ENCODE results near the gene SDHB.

The SDHB gene

GRCh38 chr1:17017435-17017834 lies 36.4 kb downstream of the SDHB start:
- H3K4me3 ChIP-seq (ENCODE audit: control insufficient read depth, low read depth, low read length) = no peak overlapping the region
- TF ChIP-seq CTCF (IDR thresholded peaks at IDR 0.05; ENCODE audit: control insufficient read depth, insufficient read depth, low read depth, low read length, missing control alignments) = no peak
- no peak for DNase-seq (ENCODE audit: low read depth)

GRCh38 chr1:17016317-17016661 lies 37.5 kb downstream of the SDHB start:
- H3K4me3 ChIP-seq (ENCODE audit: control insufficient read depth, low read depth, low read length) = no peak overlapping the region
- DNase-seq (ENCODE audit: low read depth) = no peak
- TF ChIP-seq CTCF (IDR thresholded peaks at IDR 0.05; ENCODE audit: control insufficient read depth, insufficient read depth, low read depth, low read length, missing control alignments) = no peak

GRCh38 chr1:17014671-17015567 lies 38.9 kb downstream of the SDHB start:
- no peak overlapping the region for H3K4me3 ChIP-seq (ENCODE audit: control insufficient read depth, low read depth, low read length)
- no peak for DNase-seq (ENCODE audit: low read depth)
- TF ChIP-seq CTCF (IDR thresholded peaks at IDR 0.05; ENCODE audit: control insufficient read depth, insufficient read depth, low read depth, low read length, missing control alignments) = no peak

- no peak overlapping the region for H3K4me3 ChIP-seq (ENCODE audit: control insufficient read depth, low read depth, low read length)
- DNase-seq (ENCODE audit: low read depth) = no peak
- no peak for TF ChIP-seq CTCF (IDR thresholded peaks at IDR 0.05; ENCODE audit: control insufficient read depth, insufficient read depth, low read depth, low read length, missing control alignments)
Observed at GRCh38 chr1:17013491-17014320, 40.1 kb downstream of the SDHB start.

- H3K4me3 ChIP-seq (ENCODE audit: control insufficient read depth, low read depth, low read length) = no peak overlapping the region
- DNase-seq (ENCODE audit: low read depth) = no peak
- TF ChIP-seq CTCF (IDR thresholded peaks at IDR 0.05; ENCODE audit: control insufficient read depth, insufficient read depth, low read depth, low read length, missing control alignments) = no peak
Observed at GRCh38 chr1:17012775-17013490, 40.9 kb downstream of the SDHB start.

All from AG09309 (cell line).